GM18499 (cell line): ENCODE results near the gene PSMG1.
"Not testable (repeated sequence)": the region's sequence is repeated elsewhere in the genome, so short reads cannot be mapped to it uniquely, and the experiment has no call there.

Source experiments
- ATAC-seq: cut with Tn5 transposase; IDR thresholded peaks from one replicate; pipeline ENCODE4 v1.9.1; 2021; ENCODE audit warnings: moderate number of reproducible peaks; ENCODE audit not compliant: insufficient read depth, unreplicated experiment

Gene PSMG1

GRCh38 chr21:39159342-39160063 lies 23.7 kb downstream of the PSMG1 start:
- ATAC-seq = no peak

GRCh38 chr21:39157241-39157640 lies 26.0 kb downstream of the PSMG1 start:
- ATAC-seq = not testable (repeated sequence)

- no peak for ATAC-seq
These were observed 27.2 kb downstream of the PSMG1 start for GRCh38 chr21:39156024-39156423.

GRCh38 chr21:39155578-39155977 lies 27.7 kb downstream of the PSMG1 start:
- no peak for ATAC-seq

GRCh38 chr21:39153842-39154241 lies 29.4 kb downstream of the PSMG1 start:
- ATAC-seq = no peak

- no peak for ATAC-seq
These were observed 29.9 kb downstream of the PSMG1 start for GRCh38 chr21:39153373-39153772.

GRCh38 chr21:39152271-39152670 lies 31.0 kb downstream of the PSMG1 start:
- no peak for ATAC-seq

- ATAC-seq = no peak
These were observed 32.4 kb downstream of the PSMG1 start for GRCh38 chr21:39150877-39151276.

- no peak for ATAC-seq
These were observed 32.9 kb downstream of the PSMG1 start for GRCh38 chr21:39150316-39150715.

- ATAC-seq = no peak
These were observed 33.4 kb downstream of the PSMG1 start for GRCh38 chr21:39149882-39150281.

- no peak for ATAC-seq
These were observed 34.3 kb downstream of the PSMG1 start for GRCh38 chr21:39148975-39149374.

GRCh38 chr21:39144191-39144590 lies 39.1 kb downstream of the PSMG1 start:
- no peak for ATAC-seq

- ATAC-seq = no peak
These were observed 40.3 kb downstream of the PSMG1 start for GRCh38 chr21:39142972-39143371.

GRCh38 chr21:39141502-39141901 lies 41.7 kb downstream of the PSMG1 start:
- ATAC-seq = no peak

GRCh38 chr21:39137248-39138178 lies 45.7 kb downstream of the PSMG1 start:
- ATAC-seq = no peak

- no peak for ATAC-seq
These were observed 46.5 kb downstream of the PSMG1 start for GRCh38 chr21:39136711-39137110.

GRCh38 chr21:39136138-39136537 lies 47.1 kb downstream of the PSMG1 start:
- not testable (repeated sequence) for ATAC-seq

- no peak for ATAC-seq
These were observed 48.9 kb downstream of the PSMG1 start for GRCh38 chr21:39134288-39134810.

GRCh38 chr21:39132248-39132647 lies 51.0 kb downstream of the PSMG1 start:
- ATAC-seq = no peak

GRCh38 chr21:39131791-39132190 lies 51.5 kb downstream of the PSMG1 start:
- ATAC-seq = no peak

- ATAC-seq = no peak
These were observed 55.7 kb downstream of the PSMG1 start for GRCh38 chr21:39127506-39127905.
